GM23248 (cell line): Measurements from ENCODE around the gene LIMA1.

Source experiments
- EZH2 ChIP-seq: fragments of 200-600 bp; sonication (generic); IDR thresholded peaks from 2 replicates; pipeline ENCODE4 v1.6.1; 2018; ENCODE audit warnings: antibody characterized with exemption, mild to moderate bottlenecking; ENCODE audit not compliant: insufficient read depth, poor library complexity, severe bottlenecking
- EZH2phosphoT487 ChIP-seq: fragments of 200-600 bp; sonication (generic); IDR thresholded peaks from 2 replicates; pipeline ENCODE4 v1.6.1; 2018; ENCODE audit warnings: antibody characterized with exemption, moderate library complexity, mild to moderate bottlenecking, low read depth; ENCODE audit not compliant: insufficient read depth

GRCh38 chr12:50268482-50268881 is 14.8 kb downstream of the LIMA1 start:
- TF ChIP-seq EZH2, result no peak
- TF ChIP-seq EZH2phosphoT487, result no peak
